Stimulated activated CD4-positive, alpha-beta T cell treated with anti-CD3 and anti-CD28 coated beads, Interleukin-15, amount 100 ng/mL, for 48 hours (primary cell): ENCODE data around the gene GPS2.
"Not testable (repeated sequence)": the region's sequence is repeated elsewhere in the genome, so short reads cannot be mapped to it uniquely, and the experiment has no call there.

Experiments
- DNase-seq, 2 donors: peaks; one replicate each; pipeline ENCODE4 v3.0.0-alpha.2; 2020; ENCODE audit warnings: low read depth in 2 of 2

Gene GPS2

DNA sequence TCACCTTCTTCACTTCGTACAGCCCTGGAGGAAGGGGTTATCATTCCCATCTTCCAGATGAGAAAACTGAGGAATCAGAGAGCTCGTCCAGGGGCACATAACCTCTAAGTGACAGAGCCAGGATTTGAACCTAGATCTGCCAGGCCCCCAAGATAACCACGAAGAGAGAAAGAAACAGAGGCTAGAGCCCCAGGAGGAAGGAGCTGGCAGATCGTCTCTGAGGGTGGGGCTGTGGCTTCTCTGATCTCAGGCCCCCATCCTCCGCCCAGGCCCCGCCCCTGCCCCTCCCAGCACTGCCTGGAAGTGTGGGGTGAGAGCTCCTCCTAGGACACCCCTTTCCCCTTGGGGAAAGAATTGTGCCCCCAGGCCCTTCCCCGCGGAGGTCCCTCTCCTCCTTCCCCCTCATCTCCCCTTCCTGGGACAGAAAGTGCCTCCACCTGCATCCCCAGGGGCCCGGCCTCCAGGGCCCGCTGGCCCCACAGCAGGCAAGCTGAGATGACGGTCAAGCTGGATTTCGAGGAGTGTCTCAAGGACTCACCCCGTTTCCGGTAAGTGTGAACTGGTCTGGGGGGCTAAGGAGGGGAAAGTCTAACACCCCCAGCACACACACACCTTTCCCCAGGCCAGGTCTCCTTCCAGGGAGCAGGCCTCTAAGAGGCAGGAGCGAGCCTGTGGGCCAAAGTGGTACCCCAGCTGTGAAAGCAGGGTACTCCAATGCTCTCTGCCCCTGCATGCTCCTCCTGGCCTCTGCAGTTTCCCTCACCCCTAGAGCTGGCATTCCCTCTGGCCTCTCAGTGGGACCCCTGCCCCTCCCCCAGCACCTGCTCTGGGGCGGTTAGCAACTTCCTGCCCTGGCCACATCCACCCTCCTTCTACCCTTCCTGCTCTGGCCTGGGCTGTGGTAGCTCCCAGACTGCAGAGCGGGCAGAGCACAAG, 21.3 kb upstream of the GPS2 start, which contains the start of gene ACAP1:
TSS of gene ACAP1 (plus strand) at position 290 of the 936 bp plus-strand sequence. CDS start at position 496, 206 bp downstream.
- peak in 1 of 2 donors; percentile 88 for DNase-seq

DNA sequence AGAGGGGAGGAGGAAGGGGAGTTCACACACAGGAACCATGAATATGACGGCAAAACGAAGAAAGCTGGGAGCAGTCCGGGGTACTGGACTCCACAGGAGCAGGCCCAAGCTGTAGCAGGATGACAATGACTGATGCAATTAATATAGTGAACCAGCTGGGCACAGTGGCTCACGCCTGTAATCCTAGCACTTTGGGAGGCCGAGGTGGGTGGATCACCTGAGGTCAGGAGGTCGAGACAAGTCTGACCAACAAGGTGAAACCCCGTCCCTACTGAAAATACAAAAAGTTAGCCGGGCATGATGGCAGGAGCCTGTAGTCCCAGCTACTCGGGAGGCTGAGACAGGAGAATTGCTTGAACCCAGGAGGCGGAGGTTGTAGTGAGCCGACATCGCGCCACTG, 20.6 kb upstream of the GPS2 start:
- DNase-seq: not testable (repeated sequence)

DNA sequence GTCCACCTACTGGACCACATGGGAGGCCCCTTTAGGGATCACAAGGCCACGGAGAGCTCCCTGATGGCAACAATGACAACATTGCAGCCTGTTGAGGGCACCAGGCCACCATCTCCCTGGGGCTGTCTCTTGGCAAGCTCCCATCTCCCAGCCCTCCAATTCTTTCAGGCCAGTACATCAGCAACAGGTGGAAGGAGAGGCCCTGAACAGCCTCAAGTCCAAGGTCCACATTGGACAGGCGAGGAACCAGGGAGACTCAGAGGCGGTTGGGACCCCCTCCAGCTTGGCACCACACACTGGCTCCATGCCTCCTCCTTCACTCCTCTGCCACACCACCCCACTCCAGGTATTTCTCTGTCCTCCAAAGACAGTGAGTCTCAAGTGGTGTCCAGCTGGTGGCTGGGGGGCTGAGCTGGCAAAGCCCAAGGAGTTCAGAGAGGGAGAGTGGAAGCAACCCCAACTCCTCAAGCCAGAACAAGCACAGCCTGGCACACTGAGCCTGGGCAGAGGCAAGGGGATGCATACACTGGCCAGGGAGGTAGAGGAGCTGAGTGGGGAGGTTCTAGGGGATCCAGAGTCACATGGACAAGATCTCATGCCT, 19.9 kb upstream of the GPS2 start:
- DNase-seq: no peak

DNA sequence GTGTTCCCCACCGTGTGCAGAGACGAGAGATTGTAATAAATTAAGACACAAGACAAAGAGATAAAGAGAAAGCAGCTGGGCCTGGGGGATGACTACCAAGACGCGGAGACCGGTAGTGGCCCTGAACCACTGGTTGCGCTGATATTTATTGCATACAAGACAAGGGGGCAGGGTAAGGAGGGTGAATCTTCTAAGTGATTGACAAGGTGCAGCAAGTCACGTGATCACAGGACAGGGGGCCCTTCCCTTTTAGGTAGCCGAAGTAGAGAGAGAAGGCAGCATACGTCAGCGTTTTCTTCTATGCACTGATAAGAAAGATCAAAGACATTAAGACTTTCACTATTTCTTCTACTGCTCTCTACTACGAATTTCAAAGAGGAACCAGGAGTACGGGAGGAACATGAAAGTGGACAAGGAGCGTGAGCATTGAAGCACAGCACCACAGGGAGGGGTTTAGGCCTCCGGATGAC, 17.5 kb upstream of the GPS2 start:
- not testable (repeated sequence) for DNase-seq

DNA sequence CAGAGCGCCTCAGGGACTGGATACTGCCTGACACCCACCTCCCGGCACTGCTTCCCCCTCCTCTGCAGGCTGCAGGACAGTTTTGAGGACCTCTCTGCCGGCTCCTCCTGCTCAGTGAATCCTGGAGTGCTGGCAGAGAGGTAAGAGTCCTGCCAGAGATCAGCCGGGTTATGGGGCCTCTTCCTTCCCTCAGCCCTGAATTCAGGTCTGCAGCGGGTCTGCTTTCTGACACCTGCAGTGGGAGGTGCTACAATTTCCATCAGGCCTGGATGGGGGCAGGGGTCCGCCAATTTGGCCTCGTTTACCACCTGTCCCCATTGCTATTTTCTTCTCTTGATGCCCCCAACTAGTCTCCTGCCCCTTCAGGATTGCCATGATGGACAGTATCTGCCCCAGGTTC, 17.0 kb upstream of the GPS2 start:
- no peak for DNase-seq

DNA sequence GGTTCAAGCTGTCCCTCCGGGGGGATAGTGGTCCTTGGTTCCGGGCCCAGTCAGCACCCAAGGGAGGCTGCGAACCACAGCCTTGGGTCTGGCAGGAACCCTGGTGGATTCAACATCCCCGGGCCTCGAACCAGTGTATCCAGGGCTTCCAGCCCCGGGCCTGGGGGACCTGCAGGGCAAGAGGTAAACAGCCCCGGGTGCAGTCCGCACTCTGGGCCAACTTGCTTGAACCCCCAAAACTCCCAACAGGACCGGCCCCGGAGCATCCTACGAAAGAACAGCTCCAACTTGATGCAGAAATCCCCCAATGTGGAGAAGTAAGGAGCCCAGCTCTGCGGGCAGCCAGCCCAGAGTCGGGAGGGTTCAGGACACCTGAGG, 15.5 kb upstream of the GPS2 start:
- DNase-seq: no peak

DNA sequence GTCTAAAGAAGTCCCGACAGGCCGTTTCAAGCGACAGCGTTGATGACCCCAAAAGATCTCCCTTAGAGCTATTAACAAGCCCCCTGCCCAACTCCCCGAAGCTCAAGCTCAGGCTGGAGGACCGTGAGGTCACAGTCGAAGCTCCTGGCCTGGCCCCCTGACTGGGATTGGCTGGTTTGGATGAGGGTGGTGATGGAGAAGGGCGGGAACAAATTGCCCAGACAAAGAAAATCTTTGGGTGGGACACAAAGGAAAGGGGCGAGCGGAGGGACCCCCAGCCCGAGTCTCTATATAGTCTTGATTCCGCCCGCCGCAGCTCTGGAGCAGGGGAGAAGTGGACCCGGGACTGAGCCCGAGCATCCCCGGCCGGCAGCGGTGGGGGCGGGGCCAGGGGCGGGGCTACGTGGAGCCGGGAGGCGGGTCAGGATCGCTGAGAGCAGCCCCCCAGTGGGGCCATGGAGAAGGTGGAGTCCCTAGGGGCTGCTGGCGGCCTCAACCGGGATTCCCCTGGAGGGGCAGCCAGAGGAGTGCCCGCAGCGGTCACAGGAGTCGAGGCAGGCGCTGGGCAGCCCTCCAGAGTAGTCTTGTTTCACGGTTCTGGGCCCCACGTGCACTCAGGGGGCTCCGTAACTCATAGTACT, 15.0 kb upstream of the GPS2 start:
- DNase-seq: peak; percentile 68 to 74

DNA sequence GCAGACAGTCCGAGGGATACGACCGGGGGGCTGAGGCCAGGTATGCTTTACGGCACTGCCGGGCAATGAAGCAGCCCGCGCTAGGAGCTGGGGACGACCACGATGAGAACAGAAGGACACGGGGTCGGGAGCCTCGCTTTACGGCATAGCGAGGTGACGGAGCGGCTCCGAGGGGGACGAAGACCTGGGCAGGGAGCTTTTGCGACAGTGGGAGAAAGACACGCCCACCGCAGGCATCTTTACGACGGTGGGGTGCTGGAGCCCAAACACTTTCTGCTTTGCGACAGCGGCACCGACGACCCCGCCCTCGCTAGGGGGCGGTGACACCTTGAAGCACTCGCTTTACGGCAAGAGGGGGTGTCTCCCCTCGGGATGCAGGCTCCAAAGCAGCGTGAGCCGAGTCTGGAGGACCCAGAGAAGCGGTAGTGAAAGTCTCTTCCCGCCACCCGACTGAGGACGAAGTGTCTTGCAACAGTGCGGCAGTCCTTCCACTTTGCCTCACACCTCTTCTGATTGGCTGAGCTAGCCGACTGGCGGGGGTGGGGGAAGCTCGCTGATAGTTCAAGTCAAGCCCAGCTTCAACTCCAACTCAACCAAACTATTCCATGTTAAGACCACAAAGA, 14.3 kb upstream of the GPS2 start:
- DNase-seq: peak; percentile 96

DNA sequence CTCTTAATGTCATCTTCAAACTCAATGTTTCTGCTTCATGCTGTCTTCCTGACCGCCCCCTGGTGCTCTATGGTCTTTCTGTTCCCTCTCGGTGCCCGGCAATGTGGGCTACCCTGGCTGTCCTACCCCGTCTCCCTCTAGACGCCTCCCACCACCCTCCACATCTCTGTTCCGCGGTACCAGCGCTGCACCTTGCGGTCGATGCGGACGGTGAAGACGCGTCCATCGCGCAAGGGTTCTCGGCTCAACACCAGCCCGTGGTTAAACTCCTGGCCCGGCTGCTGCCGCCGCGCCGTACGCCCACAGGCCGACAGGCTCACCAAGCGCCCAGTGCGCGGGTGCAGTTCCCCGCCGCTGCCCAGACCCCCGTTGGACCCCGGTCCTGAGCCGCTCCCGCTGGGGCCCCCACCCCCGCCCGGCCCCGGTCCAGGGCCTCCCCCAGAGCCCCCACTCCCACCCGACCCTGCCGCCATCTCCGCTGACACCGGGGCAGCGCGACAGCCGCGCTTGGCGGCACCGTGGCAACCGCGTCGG, 13.7 kb upstream of the GPS2 start, which contains the start of gene NEURL4:
TSS of gene NEURL4 (minus strand) at position 496 of the 534 bp plus-strand sequence. CDS start at position 473, 23 bp downstream.
- no peak for DNase-seq

DNA sequence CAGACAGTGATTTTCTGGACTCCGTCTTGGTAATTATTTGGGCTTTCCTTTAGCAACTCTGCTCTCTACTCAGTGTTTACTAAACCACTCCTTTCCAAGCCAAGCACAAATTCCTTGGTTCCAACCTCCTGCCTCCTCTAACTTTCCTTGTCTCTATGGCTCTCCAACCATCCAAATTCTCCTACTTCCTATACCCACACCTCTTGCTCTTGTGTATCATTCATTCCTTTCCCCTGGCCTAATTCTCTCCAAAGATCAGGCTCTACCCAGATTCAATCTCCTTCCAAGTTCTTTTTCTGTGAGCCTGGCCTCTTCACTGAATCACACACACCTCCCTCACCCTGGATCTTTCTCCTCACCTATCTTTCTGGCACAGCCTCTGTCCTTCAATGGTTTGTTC, 12.8 kb upstream of the GPS2 start:
- no peak for DNase-seq

DNA sequence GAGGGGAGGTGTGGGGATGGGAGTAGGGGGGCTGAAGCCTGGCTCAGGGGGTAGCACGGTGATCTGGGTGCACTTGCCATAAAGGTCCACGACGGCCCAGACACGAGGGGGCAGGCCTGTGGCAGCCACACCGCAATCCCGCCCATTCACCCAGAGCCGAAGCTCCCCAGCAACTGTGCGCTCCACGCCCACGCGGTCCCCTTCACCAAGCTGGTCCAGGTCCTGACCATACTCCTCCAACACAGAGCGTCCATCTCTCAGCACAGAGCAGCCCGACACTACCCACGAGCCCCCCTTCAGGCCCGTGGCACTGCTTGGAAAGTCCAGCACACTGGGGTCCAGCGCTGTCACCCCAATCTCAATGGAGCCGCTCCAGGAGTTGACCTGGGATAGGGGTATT, 12.3 kb upstream of the GPS2 start:
- no peak for DNase-seq

DNA sequence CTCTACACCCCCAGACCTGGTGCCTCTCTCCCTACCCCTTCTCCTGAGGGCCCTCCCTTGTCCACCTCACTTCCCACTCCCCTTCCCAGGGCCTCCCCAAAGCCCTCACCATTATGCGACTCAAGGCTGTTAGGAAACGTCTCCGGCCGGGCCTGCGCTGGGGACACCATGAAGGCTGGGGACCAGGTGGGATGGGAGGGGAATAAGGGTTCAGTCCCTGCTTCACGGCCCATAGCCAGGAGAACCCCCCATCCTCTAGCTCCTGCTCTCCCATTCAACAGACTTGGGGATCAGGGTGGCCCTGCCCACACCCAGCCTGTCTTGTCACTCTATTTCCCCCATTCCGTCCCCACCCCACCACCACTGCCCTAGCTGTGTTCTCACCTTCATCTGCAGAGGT, 11.9 kb upstream of the GPS2 start:
- no peak for DNase-seq

DNA sequence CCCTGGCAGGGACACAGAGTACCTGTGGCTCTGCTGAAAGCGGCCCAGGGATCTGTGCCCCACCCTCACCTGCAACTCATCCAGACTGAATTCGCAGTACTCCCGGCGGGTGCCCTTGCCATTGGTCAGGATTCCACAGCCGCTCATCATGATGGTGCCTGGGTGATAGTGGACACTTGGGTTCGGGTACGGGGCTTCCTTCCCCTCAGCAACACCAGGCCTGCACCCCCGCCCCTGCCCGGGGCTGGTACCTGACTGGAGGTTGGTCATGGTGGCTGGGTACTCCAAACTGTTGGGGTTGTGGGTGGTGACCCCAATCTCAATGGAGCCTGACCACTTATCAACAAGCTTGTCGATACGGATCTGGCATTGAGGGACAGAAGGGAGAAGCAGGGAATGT, 11.0 kb upstream of the GPS2 start:
- DNase-seq: no peak

DNA sequence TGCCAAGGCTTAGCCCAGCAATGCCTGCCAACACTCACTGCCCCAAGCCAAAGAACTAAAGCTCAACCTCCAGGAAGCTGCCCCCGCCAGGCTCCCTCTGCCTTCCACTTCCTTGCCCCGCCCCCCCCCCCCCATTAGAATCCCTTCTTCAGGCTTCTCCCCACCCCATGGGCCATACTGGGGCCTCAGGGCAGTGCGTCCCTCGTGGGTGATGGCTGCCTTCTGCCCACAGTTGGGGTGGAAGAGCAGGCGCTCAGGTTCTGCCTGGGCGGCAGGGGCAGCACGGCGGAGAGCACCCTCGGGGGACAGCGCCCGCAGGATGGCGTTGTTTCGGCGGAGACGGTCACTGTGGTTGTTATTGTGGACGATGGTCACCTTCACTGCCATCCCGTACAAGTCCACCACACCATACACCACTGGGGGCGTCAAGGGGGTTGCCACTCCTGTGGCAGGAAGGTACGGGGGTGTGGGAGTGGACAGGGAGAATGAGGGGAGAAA, 9.9 kb upstream of the GPS2 start:
- DNase-seq: no peak

DNA sequence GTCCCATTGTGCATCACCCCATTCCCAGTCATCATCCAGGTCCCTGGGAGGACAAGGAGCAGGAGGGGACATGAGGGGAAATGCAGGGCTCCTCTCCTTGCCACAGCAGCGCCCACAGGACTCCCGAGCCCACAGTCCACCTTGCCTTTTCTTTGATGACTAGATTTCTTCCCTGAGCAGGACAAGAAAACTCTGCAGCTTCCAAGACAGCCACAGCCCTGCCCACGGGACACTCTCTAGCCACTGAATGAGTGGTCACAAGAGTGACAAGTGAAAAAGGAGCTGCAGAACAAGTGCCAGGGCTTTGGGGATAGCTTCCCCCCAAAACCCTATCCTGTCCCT, 9.2 kb upstream of the GPS2 start:
- DNase-seq: no peak

DNA sequence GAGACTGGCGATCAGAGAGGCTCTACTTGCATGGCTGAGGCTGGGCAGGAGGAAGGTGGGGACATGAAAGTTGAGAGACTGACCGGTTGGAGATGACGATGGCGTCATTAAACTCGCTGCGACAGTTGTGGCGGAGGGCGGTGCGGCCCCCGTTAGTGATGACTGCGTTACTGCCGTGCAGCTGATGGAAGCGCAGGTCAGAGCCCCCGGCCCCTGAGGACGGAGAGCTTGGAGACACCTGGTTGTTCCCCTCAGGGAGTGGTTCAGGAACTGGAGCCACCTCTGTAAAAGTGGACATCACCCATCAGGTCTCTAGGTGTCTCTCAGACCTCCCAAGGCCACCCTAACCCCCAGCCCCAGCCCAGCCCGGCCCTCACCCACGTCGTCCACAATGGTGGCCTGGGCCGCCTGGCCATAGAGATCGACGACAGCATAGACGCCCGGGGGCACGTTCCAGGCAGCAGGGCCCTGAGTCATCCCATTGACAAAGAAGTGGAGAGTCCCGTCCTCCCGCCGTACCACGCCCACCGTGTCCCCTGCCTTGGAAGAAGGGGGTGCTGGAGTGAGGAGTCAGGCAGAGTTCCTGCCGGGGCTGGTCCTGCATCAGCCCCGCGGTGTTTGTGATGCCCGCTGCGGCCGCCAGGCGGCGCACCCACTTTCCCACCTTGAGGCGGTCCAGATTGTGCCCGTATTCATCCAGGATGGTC, 8.7 kb upstream of the GPS2 start:
- peak in 1 of 2 donors; percentile 46 for DNase-seq

DNA sequence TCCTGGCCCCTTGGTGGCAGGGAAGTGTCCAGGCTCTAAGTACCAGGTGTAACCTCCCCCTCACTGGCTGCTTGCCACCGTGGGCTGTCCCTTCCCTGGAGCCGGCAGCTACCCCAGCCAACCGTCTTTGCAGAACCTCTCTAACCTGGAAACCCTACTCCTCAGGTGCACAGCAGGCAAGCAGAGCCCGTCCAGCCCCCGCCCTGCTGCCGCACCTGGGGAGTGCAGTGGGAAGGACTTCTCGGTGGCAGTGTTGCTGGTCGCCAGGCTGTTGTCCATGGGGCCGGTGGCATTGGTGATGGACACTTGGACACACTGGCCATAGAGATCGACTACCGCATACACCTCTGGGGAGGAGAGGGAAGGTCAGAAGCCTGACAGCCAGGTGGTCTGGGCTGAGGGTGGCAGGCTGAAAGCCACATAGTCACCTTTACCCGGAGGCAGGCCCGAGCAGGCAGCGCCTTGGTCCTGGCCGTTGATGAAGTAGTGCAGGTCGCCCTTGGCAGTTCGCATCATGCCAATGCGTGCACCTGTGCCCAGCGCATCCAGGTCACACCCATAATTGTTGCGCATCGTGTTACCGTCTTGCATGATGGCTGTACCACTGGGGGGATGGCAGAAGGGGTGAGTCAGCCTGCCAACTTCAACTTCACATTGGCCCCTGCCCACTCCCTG, 7.5 kb upstream of the GPS2 start:
- DNase-seq: no peak

DNA sequence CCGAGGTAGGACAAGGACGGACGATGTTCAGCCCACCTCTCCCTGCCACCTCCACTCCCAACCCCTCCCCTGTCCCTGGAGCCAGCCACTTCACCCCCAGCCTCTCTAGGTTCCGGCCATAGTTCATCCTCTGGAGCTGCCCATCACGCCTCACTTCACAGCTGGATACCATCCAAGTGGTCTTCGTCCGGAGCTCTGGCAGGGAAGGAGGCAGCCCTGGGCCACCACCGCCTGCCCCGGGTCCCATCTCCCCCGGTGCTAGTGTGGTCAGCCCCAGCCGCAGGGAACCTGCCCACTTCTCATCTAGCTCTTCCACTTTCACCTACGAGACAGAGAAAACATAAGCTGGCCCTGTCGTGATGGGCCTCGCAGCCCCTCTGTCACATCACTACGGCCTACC, 6.3 kb upstream of the GPS2 start:
- no peak for DNase-seq

DNA sequence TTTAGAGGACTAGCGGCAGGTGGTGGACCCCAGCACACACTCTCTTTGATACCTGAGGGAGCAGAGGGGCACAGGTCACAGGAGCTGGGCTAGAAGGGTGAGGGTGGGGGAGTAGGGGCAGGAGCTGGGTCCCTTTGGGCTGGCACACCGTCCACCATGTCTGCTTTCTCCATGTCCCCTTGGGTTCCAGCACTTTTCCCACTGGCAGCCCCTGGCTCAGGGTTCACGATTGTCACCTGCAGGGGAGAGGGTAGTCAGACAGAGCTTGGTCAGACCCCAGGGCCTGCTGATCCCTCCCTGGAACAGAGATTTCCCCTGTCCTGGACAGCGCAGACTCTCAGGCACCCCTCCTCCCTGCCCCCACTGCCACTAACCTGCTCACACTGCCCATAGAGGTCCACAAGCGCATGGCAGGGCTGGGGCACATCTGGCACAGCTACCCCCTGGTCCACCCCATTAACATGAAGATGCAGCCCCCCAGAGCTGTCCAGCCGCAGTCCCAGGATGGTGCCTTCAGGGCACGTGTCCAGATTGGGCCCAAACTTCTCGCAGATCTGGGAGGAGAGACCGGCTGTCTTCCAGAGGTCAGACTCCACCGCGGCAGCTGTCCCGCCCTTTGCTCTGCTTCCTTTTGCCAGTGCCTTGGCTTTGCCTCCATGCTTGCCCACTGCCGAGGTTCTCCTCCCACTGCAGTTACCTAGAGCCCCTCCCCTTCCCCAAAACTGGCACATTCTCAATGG, 3.1 kb upstream of the GPS2 start:
- DNase-seq: no peak
